ENCODE results near the gene PARD6B. TPM values are rescaled to one million over a fixed set of nuclear protein-coding genes. Genes with fewer than 3 reads are reported as not detected.

PARD6B gene
- total RNA-seq, 1 donor from 2014 or later: 0.97 TPM

DNA sequence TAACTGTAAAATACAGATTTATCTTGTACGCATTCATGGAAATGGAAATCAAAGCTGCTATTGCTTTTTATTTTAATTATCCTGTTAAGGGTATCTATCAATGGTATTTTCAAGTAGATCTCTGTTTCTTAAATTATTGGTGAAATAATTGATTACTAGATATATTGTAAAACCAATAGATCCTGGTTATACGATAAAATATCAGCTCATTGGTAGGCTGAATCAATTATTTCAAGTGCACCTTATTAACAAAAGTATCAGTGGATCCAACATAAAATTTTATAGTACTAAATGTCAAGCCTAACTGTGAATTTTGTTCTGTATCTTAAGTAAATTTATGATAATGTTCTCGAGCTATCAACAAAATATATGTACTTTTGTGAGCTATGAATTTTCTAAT lies 21.8 kb downstream of the PARD6B start:
- no peak for TF ChIP-seq CTCF (IDR thresholded peaks at IDR 0.05)
- Mint-ChIP-seq H3K4me1 (ENCODE audit: unreplicated experiment) (no peaks in the 10 kb centered on the region), H3K9me3 (ENCODE audit: unreplicated experiment) (no peaks in the 10 kb centered on the region), H3K27me3 (ENCODE audit: unreplicated experiment) (peaks cover 25% of the 10 kb centered on the region), H3K4me3 (ENCODE audit: unreplicated experiment) (no peak overlapping the region), H3K27ac (ENCODE audit: unreplicated experiment) (no peak overlapping the region), H3K36me3 (ENCODE audit: unreplicated experiment) (no peaks in the 10 kb centered on the region)
- DNase-seq (ENCODE audit: extremely low spot score, unreplicated experiment): no peak

- Mint-ChIP-seq H3K27me3 (ENCODE audit: unreplicated experiment) (peaks cover 29% of the 10 kb centered on the region), H3K36me3 (ENCODE audit: unreplicated experiment) (no peaks in the 10 kb centered on the region), H3K4me1 (ENCODE audit: unreplicated experiment) (no peaks in the 10 kb centered on the region), H3K4me3 (ENCODE audit: unreplicated experiment) (no peak overlapping the region), H3K9me3 (ENCODE audit: unreplicated experiment) (no peaks in the 10 kb centered on the region), H3K27ac (ENCODE audit: unreplicated experiment) (no peak overlapping the region)
- DNase-seq (ENCODE audit: extremely low spot score, unreplicated experiment): no peak
- TF ChIP-seq CTCF (IDR thresholded peaks at IDR 0.05): no peak
Measured at GRCh38 chr20:50754420-50754819, 23.0 kb downstream of the PARD6B start.

DNA sequence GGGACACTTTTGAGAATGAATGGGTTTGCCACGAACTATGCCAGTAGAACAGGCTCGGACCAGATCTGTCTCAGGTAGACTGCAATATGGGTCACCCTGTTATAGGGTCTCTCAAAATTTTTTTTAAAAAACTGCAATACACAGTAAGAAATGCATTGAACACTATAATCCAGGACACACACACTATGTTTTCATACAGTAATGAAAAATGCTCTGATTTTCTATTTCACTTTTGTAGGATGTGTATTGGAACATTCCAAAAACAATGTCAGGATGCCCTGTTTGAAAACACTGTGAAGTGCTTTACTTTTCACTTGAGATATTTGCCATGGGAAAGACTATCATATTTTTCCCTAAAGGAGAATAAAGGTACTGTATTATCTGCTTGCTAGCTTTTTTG lies 25.1 kb downstream of the PARD6B start:
- Mint-ChIP-seq H3K4me3 (ENCODE audit: unreplicated experiment) (no peak overlapping the region), H3K27ac (ENCODE audit: unreplicated experiment) (no peak overlapping the region), H3K27me3 (ENCODE audit: unreplicated experiment) (peaks cover 32% of the 10 kb centered on the region), H3K36me3 (ENCODE audit: unreplicated experiment) (no peaks in the 10 kb centered on the region), H3K9me3 (ENCODE audit: unreplicated experiment) (no peaks in the 10 kb centered on the region), H3K4me1 (ENCODE audit: unreplicated experiment) (no peaks in the 10 kb centered on the region)
- TF ChIP-seq CTCF (IDR thresholded peaks at IDR 0.05): no peak
- no peak for DNase-seq (ENCODE audit: extremely low spot score, unreplicated experiment)

- H3K4me1 Mint-ChIP-seq (ENCODE audit: unreplicated experiment): peaks cover 7% of the 10 kb centered on the region
- H3K9me3 Mint-ChIP-seq (ENCODE audit: unreplicated experiment): no peaks in the 10 kb centered on the region
- peaks cover 29% of the 10 kb centered on the region for H3K27me3 Mint-ChIP-seq (ENCODE audit: unreplicated experiment)
- H3K4me3 Mint-ChIP-seq (ENCODE audit: unreplicated experiment): no peak overlapping the region
- no peak for DNase-seq (ENCODE audit: extremely low spot score, unreplicated experiment)
- no peak for TF ChIP-seq CTCF (IDR thresholded peaks at IDR 0.05)
- no peak overlapping the region for H3K27ac Mint-ChIP-seq (ENCODE audit: unreplicated experiment)
- no peaks in the 10 kb centered on the region for H3K36me3 Mint-ChIP-seq (ENCODE audit: unreplicated experiment)
Measured at GRCh38 chr20:50758469-50758868, 27.1 kb downstream of the PARD6B start.

GRCh38 chr20:50758992-50759391 lies 27.6 kb downstream of the PARD6B start:
- no peak overlapping the region for H3K27ac Mint-ChIP-seq (ENCODE audit: unreplicated experiment)
- no peak for TF ChIP-seq CTCF (IDR thresholded peaks at IDR 0.05)
- H3K9me3 Mint-ChIP-seq (ENCODE audit: unreplicated experiment): no peaks in the 10 kb centered on the region
- H3K27me3 Mint-ChIP-seq (ENCODE audit: unreplicated experiment): peaks cover 29% of the 10 kb centered on the region
- H3K4me3 Mint-ChIP-seq (ENCODE audit: unreplicated experiment): no peak overlapping the region
- DNase-seq (ENCODE audit: extremely low spot score, unreplicated experiment): peak; percentile 68
- H3K36me3 Mint-ChIP-seq (ENCODE audit: unreplicated experiment): no peaks in the 10 kb centered on the region
- peaks cover 8% of the 10 kb centered on the region for H3K4me1 Mint-ChIP-seq (ENCODE audit: unreplicated experiment)

Data from osteocyte (in vitro differentiated cells).